ENCODE measurements around the gene ENDOU. TPM values are rescaled to one million over a fixed set of nuclear protein-coding genes. Genes with fewer than 3 reads are reported as not detected.
A peak's percentile ranks its signal among the peaks of the same experiment; 100 is the strongest.

The ENDOU gene
- total RNA-seq, 6 donors from 2014 or later = 0.14 to 2.1 (median 0.83) TPM; not detected in 2

DNA sequence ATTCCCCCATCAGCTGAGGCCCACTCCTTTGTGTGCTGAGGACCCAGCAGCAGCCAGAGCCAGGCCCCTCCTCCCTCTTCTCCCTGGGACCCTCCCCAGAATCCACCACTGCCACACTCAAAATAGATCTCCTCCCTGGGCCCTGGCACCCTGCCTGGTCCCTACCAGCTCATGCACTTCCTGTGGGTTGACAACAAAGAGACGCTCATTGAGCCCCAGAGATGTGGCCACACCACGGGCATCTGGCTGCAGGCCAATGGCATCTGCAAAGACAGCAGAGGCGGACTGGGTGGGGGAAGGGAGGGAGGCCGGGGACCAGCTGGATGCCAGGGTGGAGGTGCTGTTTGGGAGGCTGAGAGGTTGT lies 16.0 kb upstream of the ENDOU start:
- Histone ChIP-seq H3K27me3 (no peaks in the 10 kb centered on the region), H3K9me3 (no peaks in the 10 kb centered on the region), H3K36me3 (peaks cover 0 to 9% (median 2%) of the 10 kb centered on the region in 4 donors), H3K4me1 (peaks cover 35 to 50% (median 43%) of the 10 kb centered on the region in 4 donors), H3K27ac (peak overlapping the region in 3 of 4 donors; percentile 58 to 74 (median 64)), H3K4me3 (no peak overlapping the region)
- peak in 1 of 2 donors; percentile 30 for ATAC-seq (ENCODE audit: low FRiP score in 2 of 2)
- WGBS, 2 donors = 9 to 23% methylated on average over 4 of the region's 4 CpGs
- TF ChIP-seq POLR2AphosphoS5 (IDR thresholded peaks at IDR 0.05) (peak in 1 of 2 donors; percentile 46), EP300 (IDR thresholded peaks at IDR 0.05) (no peak)
- TF ChIP-seq, protein P1, sequence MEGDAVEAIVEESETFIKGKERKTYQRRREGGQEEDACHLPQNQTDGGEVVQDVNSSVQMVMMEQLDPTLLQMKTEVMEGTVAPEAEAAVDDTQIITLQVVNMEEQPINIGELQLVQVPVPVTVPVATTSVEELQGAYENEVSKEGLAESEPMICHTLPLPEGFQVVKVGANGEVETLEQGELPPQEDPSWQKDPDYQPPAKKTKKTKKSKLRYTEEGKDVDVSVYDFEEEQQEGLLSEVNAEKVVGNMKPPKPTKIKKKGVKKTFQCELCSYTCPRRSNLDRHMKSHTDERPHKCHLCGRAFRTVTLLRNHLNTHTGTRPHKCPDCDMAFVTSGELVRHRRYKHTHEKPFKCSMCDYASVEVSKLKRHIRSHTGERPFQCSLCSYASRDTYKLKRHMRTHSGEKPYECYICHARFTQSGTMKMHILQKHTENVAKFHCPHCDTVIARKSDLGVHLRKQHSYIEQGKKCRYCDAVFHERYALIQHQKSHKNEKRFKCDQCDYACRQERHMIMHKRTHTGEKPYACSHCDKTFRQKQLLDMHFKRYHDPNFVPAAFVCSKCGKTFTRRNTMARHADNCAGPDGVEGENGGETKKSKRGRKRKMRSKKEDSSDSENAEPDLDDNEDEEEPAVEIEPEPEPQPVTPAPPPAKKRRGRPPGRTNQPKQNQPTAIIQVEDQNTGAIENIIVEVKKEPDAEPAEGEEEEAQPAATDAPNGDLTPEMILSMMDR (IDR thresholded peaks at IDR 0.05) = no peak
- peak; percentile 65 to 81 for DNase-seq

DNA sequence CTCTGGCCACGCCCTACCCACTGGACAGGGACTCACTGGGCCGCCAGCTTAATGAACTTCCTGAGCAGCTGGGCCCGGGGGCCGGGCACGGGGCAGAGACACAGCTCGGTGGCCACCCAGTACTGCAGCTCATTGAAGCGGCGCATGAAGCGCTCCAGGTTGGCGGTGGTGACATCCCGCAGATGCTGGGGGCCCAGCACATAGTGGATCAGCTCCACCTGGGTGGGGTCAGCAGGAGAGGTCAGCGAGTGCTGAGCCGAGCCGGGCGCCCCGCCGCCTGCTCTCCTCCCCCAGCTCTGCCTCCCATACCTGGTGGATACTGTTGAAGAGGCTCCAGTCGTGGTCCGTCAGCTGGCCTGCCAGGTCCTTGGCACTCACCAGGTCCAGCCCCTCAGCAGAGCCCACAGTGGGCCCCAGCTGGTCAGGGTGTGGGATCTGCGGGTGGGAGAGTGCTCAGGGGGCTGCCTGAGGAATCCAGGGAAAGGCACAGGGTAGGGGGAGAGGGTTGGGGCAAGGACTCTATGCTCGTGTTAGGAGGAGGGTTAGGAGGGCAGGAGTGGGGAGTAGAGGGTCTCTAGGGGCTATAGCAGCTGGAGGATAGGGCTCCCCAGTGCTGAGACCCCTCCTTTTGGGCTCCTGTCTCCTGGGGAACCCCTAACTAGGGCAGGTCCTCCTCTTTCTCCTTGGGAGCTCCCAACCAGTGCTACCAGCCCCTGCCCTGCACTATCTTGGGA lies 15.5 kb upstream of the ENDOU start:
- ATAC-seq (ENCODE audit: low FRiP score in 2 of 2) (no peak), DNase-seq (peak in 1 of 2 donors; percentile 83)
- H3K27ac ChIP-seq = peak overlapping the region; percentile 32 to 74 (median 61)
- TF ChIP-seq, protein P1 (IDR thresholded peaks at IDR 0.05) = no peak
- TF ChIP-seq POLR2AphosphoS5 (IDR thresholded peaks at IDR 0.05) = peak in 1 of 2 donors; percentile 47
- TF ChIP-seq EP300 (IDR thresholded peaks at IDR 0.05) = no peak
- no peak for TF ChIP-seq POLR2A (IDR thresholded peaks at IDR 0.05)
- H3K36me3 ChIP-seq = peaks cover 0 to 4% (median 2%) of the 10 kb centered on the region in 4 donors
- H3K4me1 ChIP-seq = peaks cover 41 to 56% (median 48%) of the 10 kb centered on the region in 4 donors
- WGBS, 2 donors = 54 to 67% methylated on average over 4 to 14 of the region's 21 CpGs
- no peaks in the 10 kb centered on the region for H3K27me3 ChIP-seq
- no peak overlapping the region for H3K4me3 ChIP-seq
- H3K9me3 ChIP-seq = no peaks in the 10 kb centered on the region

DNA sequence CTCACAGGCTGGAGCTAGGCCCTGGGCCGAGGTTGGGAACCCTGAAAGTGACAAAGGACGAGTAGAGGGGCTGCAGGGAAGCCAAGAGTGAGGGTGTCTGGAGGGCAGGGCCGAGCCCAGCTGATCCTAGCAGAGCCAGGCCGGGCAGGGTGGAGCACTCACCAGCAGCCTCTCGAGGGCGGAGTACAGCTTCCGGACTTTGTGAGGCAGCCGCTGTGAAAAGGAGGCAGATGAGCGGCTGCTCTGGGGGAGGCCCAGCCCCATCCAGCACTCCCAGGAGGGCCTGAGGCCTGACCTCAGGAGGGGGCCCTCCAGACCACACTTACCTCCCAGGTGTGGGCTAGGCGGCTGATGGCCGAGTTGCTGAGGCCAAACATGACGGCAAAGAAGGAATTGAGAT lies 14.7 kb upstream of the ENDOU start:
- 70 to 71% methylated on average over 9 to 12 of the region's 12 CpGs for WGBS, 2 donors
- peaks cover 48 to 59% (median 53%) of the 10 kb centered on the region in 4 donors for H3K4me1 ChIP-seq
- no peaks in the 10 kb centered on the region for H3K9me3 ChIP-seq
- H3K4me3 ChIP-seq = no peak overlapping the region
- TF ChIP-seq, protein P1 (IDR thresholded peaks at IDR 0.05) = no peak
- TF ChIP-seq EP300 (IDR thresholded peaks at IDR 0.05) (no peak), POLR2AphosphoS5 (IDR thresholded peaks at IDR 0.05) (no peak), POLR2A (IDR thresholded peaks at IDR 0.05) (no peak)
- H3K27ac ChIP-seq = peak overlapping the region; percentile 32 to 74 (median 61)
- DNase-seq (no peak), ATAC-seq (ENCODE audit: low FRiP score in 2 of 2) (peak in 1 of 2 donors; percentile 28)
- H3K27me3 ChIP-seq = no peaks in the 10 kb centered on the region
- H3K36me3 ChIP-seq = peaks cover 0 to 4% (median 2%) of the 10 kb centered on the region in 4 donors

DNA sequence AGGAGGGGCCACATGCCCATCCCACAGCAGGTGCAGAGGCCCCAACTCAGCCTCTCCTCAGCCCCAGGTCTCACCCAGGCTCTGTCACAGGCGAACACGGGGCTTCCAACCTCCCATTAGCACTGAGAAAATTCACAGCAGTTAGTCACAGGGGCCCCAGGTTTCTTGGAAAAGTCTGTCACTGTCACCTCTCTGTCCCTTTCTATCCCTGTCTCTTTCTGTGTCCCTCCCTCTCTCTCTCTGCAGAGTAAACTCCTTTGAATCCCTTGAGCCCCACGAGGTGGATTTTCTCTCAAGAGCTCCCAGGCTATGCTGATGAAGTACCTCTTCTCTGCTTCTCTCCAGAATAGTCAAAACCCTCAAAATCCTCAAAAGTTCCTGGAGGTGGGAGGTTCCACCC lies 14.0 kb upstream of the ENDOU start:
- WGBS, 2 donors = 88 to 92% methylated on average over 3 of the region's 3 CpGs
- no peak for ATAC-seq (ENCODE audit: low FRiP score in 2 of 2)
- H3K9me3 ChIP-seq = no peaks in the 10 kb centered on the region
- H3K4me3 ChIP-seq = no peak overlapping the region
- no peak for TF ChIP-seq POLR2AphosphoS5 (IDR thresholded peaks at IDR 0.05)
- no peak for TF ChIP-seq EP300 (IDR thresholded peaks at IDR 0.05)
- no peak for TF ChIP-seq POLR2A (IDR thresholded peaks at IDR 0.05)
- TF ChIP-seq, protein P1 (IDR thresholded peaks at IDR 0.05) = no peak
- peaks cover 51 to 64% (median 55%) of the 10 kb centered on the region in 4 donors for H3K4me1 ChIP-seq
- H3K27me3 ChIP-seq = no peaks in the 10 kb centered on the region
- H3K27ac ChIP-seq = peak overlapping the region in 3 of 4 donors; percentile 58 to 74 (median 64)
- no peak for DNase-seq
- H3K36me3 ChIP-seq = peaks cover 0 to 4% (median 2%) of the 10 kb centered on the region in 4 donors

Measured in upper lobe of left lung (tissue), 6 donors.